K562 (cell line): ENCODE measurements around the gene MEIG1. TPM values are rescaled to one million over a fixed set of nuclear protein-coding genes. Genes with fewer than 3 reads are reported as not detected.

ENCODE experiments used
- AFF1 ChIP-seq, 2 experiments: fragments of 450-650 bp; IDR thresholded peaks; 2 replicates each; pipeline ENCODE4 v1.6.1; 2018; ENCODE audit warnings: mild to moderate bottlenecking in 2 of 2, low read depth in 1 of 2; ENCODE audit not compliant: partially characterized antibody in 2 of 2
- ATF1 ChIP-seq, 2 experiments: fragments of 450-650 bp in 1 of 2; IDR thresholded peaks; 2 replicates each; pipeline ENCODE4 v1.6.1; 2016; ENCODE audit warnings: missing compliant biosample characterization in 1 of 2, missing genetic modification characterization in 1 of 2
- CBFA2T2 ChIP-seq: fragments of 450-650 bp; conservative IDR thresholded peaks from 2 replicates; pipeline ENCODE4 v1.6.1; 2017; ENCODE audit warnings: mild to moderate bottlenecking
- ELF4 ChIP-seq: fragments of 450-650 bp; formaldehyde crosslinking; IDR thresholded peaks from 2 replicates; pipeline ENCODE4 v1.4.0; 2022; ENCODE audit warnings: missing genetic modification characterization
- EP400 ChIP-seq: fragments of 450-650 bp; IDR thresholded peaks from 2 replicates; pipeline ENCODE4 v1.6.1; 2017; ENCODE audit warnings: antibody characterized with exemption, mild to moderate bottlenecking, moderate library complexity
- FOSL1 ChIP-seq: fragments of 200-800 bp; sonication (Bioruptor generic); conservative IDR thresholded peaks from 2 replicates; pipeline ENCODE4 v1.6.1; 2016; ENCODE audit warnings: missing genetic modification characterization, missing compliant biosample characterization
- HMG20A ChIP-seq: fragments of 450-650 bp; formaldehyde crosslinking; conservative IDR thresholded peaks from 2 replicates; pipeline ENCODE4 v1.4.0; 2020; ENCODE audit warnings: mild to moderate bottlenecking, mixed read lengths
- MECOM ChIP-seq: fragments of 250-450 bp; sonication (Bioruptor Pico); IDR thresholded peaks from 2 replicates; pipeline ENCODE4 v1.8.0; 2022; ENCODE audit warnings: inconsistent platforms
- MEF2D ChIP-seq: conservative IDR thresholded peaks from 2 replicates; pipeline ENCODE4 v1.6.1; 2016; ENCODE audit warnings: low read depth, missing genetic modification characterization, missing compliant biosample characterization
- NR2C2 ChIP-seq, 2 experiments: fragments of 200-800 bp in 1 of 2; sonication (Bioruptor generic) in 1 of 2; sonication (generic) in 1 of 2; formaldehyde crosslinking in 1 of 2; IDR thresholded peaks; 2 replicates each; pipeline versions ENCODE4 v1.6.1 to v1.8.0; 2016 to 2022; ENCODE audit warnings: mild to moderate bottlenecking in 1 of 2, missing compliant biosample characterization in 1 of 2, missing genetic modification characterization in 1 of 2, missing genetic modification reagents in 1 of 2
- POLR3G ChIP-seq: IDR thresholded peaks from 2 replicates; pipeline ENCODE4 v1.6.1; 2011; ENCODE audit not compliant: insufficient read length, insufficient replicate concordance; ENCODE audit errors: extremely low read depth
- PTRF ChIP-seq: fragments of 450-650 bp; IDR thresholded peaks from 2 replicates; pipeline ENCODE4 v1.6.1; 2016; ENCODE audit warnings: mild to moderate bottlenecking, missing genetic modification characterization, missing compliant biosample characterization
- SP2 ChIP-seq: IDR thresholded peaks from 2 replicates; pipeline ENCODE4 v1.6.1; 2011; ENCODE audit warnings: mild to moderate bottlenecking, low read depth, low read length, moderate library complexity; ENCODE audit not compliant: poor library complexity, severe bottlenecking; ENCODE audit errors: extremely low read depth
- SREBF2 ChIP-seq: sonication (generic); formaldehyde crosslinking; IDR thresholded peaks from 2 replicates; pipeline ENCODE4 v1.4.0; 2020; ENCODE audit warnings: mild to moderate bottlenecking, missing genetic modification reagents
- TBL1XR1 ChIP-seq, 2 experiments: IDR thresholded peaks; 2 replicates each; pipeline ENCODE4 v1.6.1; 2012; ENCODE audit warnings: improper control_type of control experiment in 2 of 2, low read length in 2 of 2, mild to moderate bottlenecking in 1 of 2
- ZEB2 ChIP-seq: fragments of 450-650 bp; IDR thresholded peaks from 2 replicates; pipeline ENCODE4 v1.6.1; 2016
- ZMIZ1 ChIP-seq, 2 experiments: fragments of 150-350 bp in 1 of 2; IDR thresholded peaks; 2 replicates each; pipeline ENCODE4 v1.6.1; 2012 to 2016; ENCODE audit warnings: low read depth in 2 of 2, low read length in 2 of 2, mild to moderate bottlenecking in 1 of 2, moderate library complexity in 1 of 2
- ZNF551 ChIP-seq: fragments of 250-450 bp; sonication (Bioruptor Pico); IDR thresholded peaks from 2 replicates; pipeline ENCODE4 v1.5.0; 2021; ENCODE audit warnings: mild to moderate bottlenecking, moderate library complexity
- ZNF696 ChIP-seq: fragments of 250-450 bp; sonication (Bioruptor Pico); conservative IDR thresholded peaks from 2 replicates; pipeline ENCODE4 v1.4.0; 2020; ENCODE audit warnings: mild to moderate bottlenecking, moderate library complexity
- ZNF75A ChIP-seq: fragments of 450-650 bp; formaldehyde crosslinking; IDR thresholded peaks from 2 replicates; pipeline ENCODE4 v1.4.0; 2020; ENCODE audit warnings: mild to moderate bottlenecking
- ZNF79 ChIP-seq: fragments of 250-450 bp; sonication (Bioruptor Pico); IDR thresholded peaks from 2 replicates; pipeline ENCODE4 v1.4.0; 2020; ENCODE audit warnings: low read depth, mild to moderate bottlenecking, moderate library complexity
- polyA plus RNA-seq, 8 experiments: library from polyadenylated mRNA; depleted of rRNA in 4 of 8; stranded (reverse) in 5 of 8; unstranded in 3 of 8; fragments of >200 nt; fragmentation: Nextera tagmentation in 2 of 8; fragmentation: Illumina TruSeq in 1 of 8; extraction: Ambion mirVana in 2 of 8; extraction: Trizol in 1 of 8; gene quantifications; 2 replicates each; pipeline versions ENCODE4 v1.2.1 to v1.2.3, GENCODE V29; 2011 to 2014; ENCODE audit warnings: inconsistent platforms in 1 of 8, missing spikeins in 1 of 8
- total RNA-seq, 7 experiments: library from RNA; depleted of rRNA in 6 of 7; stranded (reverse); fragments of >200 nt in 6 of 7; fragmentation: Illumina TruSeq in 2 of 7; extraction: Trizol in 2 of 7; gene quantifications; 2 replicates each; pipeline versions ENCODE4 v1.2.1 to v1.2.3, GENCODE V29; 2011 to 2021; ENCODE audit warnings: low replicate concordance in 1 of 7

The MEIG1 gene
- total and polyA plus RNA-seq, 9 of the 15 experiments (the other 6 are each of a cell fraction or from before 2014, with no cell fraction given) = 0.19 to 1.7 (median 0.54) TPM; not detected in 3

GRCh38 chr10:14954001-14954770, 5.0 kb upstream of the MEIG1 start, which contains the start of gene DCLRE1C (continued):
- TF ChIP-seq ZMIZ1 (IDR thresholded peaks at IDR 0.05; ENCODE audit: low read depth in 2 of 2, low read length in 2 of 2) (0 out of 4 replicates have a peak, but pooled peaks of 1 of the 2 experiments have one; percentile 12), ELF4 (peak; percentile 91), EP400 (peak; percentile 98), CBFA2T2 (no peak), ZEB2 (no peak), POLR3G (no peak), PTRF (tag) (no peak), SREBF2 (CRISPR knock-in tag) (no peak), ZNF551 (CRISPR knock-in tag) (no peak), ZNF79 (CRISPR knock-in tag) (no peak), HMG20A (no peak), ATF1 (CRISPR knock-in tag; IDR thresholded peaks at IDR 0.05) (no peak), ATF1 (tag; IDR thresholded peaks at IDR 0.05) (peak; percentile 83), NR2C2 (CRISPR knock-in tag; IDR thresholded peaks at IDR 0.05) (peak; percentile 79), NR2C2 (tag; IDR thresholded peaks at IDR 0.05) (peak; percentile 80; the same call in 1 of the 2 replicates), AFF1 (IDR thresholded peaks at IDR 0.05; ENCODE audit: low read depth in 1 of 2, partially characterized antibody in 2 of 2) (no peak), TBL1XR1 (IDR thresholded peaks at IDR 0.05; ENCODE audit: low read length in 2 of 2) (0 out of 4 replicates have a peak, but pooled peaks of 1 of the 2 experiments have one; percentile 6), ZNF75A (CRISPR knock-in tag) (no peak), MEF2D (no peak), SP2 (peak; percentile 42), ZNF696 (CRISPR knock-in tag) (no peak), MECOM (CRISPR knock-in tag) (no peak), FOSL1 (tag) (peak; percentile 50)
